Gastrocnemius medialis (tissue), 4 donors: ENCODE measurements around the gene SLAMF9.

Experiments
- CTCF ChIP-seq, 5 experiments: fragments of 450-650 bp in 3 of 5; fragments of 200-600 bp in 2 of 5; sonication (generic) in 2 of 5; IDR thresholded peaks in 4 of 5; conservative IDR thresholded peaks in 1 of 5; 1 replicate in 4 of 5; 2 replicates in 1 of 5; pipeline ENCODE4 v1.5.1; 2016 to 2019; ENCODE audit warnings: antibody characterized with exemption in 5 of 5, mild to moderate bottlenecking in 3 of 5, moderate library complexity in 3 of 5
- POLR2A ChIP-seq, 2 donors: fragments of 450-650 bp; IDR thresholded peaks; one replicate each; pipeline ENCODE4 v1.6.1; 2017; ENCODE audit warnings: antibody characterized with exemption in 2 of 2, mild to moderate bottlenecking in 2 of 2, moderate library complexity in 2 of 2

DNA sequence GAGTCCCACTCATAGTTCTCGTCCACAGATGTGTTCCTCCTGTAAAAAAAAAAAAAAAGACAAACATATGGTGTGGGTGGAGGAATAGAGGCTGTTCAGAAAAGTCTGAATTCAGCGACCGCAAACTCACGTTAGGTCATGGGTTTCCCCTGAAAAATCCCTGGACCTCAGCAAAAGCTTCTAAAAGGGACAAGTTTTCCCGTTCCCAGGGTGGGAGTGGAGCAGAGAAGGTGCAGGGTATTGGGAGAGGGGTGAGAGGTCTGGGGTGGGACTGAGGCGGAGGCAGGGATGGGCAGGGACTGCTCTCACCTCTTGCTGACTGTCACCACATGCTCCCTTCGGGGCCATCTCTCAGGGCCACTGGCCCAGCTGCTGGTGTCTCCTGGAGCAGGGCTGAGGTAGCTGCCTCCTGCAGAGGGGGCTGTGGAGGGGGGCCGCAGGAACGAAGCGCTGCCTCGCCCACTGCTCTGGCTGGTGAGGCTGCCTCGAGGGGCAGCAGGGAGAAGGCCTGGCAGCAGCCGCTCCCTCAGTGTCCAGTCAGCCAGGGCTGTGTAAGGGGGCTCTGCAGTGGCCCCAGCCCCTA lies 26.1 kb downstream of the SLAMF9 start:
- no peak for TF ChIP-seq CTCF (IDR thresholded peaks at IDR 0.05 in 4 of 5, conservative IDR thresholded peaks at IDR 0.05 in 1 of 5)
- no peak for TF ChIP-seq POLR2A (IDR thresholded peaks at IDR 0.05)
